Panc1 (cell line): ENCODE measurements around the gene MORC2. TPM values are rescaled to one million over a fixed set of nuclear protein-coding genes. Genes with fewer than 3 reads are reported as not detected.

ENCODE experiments used
- ATAC-seq: fragments of 200-7000 bp; cut with Tn5 transposase; 2 replicates; pipeline ENCODE4 v1.9.1; 2020; ENCODE audit warnings: mild to moderate bottlenecking, moderate library complexity
- BruUV-seq: library from RNA; stranded (reverse); fragments of 400-500 nt; replicated peaks from 2 replicates; lab custom pipeline; 2021; lab: Mats Ljungman, UMichigan
- CTCF ChIA-PET: fragments of 300-600 bp; sonication (Branson Sonifier 250); formaldehyde crosslinking; loops from one replicate; lab custom pipeline; 2022; ENCODE audit warnings: antibody characterized with exemption; lab: Charles Lee
- POLR2A ChIA-PET: fragments of 300-600 bp; sonication (Branson Sonifier 250); formaldehyde crosslinking; loops from one replicate; lab custom pipeline; 2022; ENCODE audit warnings: antibody characterized with exemption; lab: Charles Lee
- DNase-seq: peaks from one replicate; pipeline ENCODE4 v3.0.0-alpha.2; 2010; ENCODE audit warnings: low read depth, low spot score
- H3K27ac ChIP-seq: 2 replicates; pipeline ENCODE4 v1.5.1; 2011; ENCODE audit warnings: mild to moderate bottlenecking, low read length, inconsistent platforms
- H3K27me3 ChIP-seq: fragments of 200-500 bp; sonication (Bioruptor generic); 2 replicates; pipeline ENCODE4 v1.6.0; 2014; ENCODE audit warnings: low read length, inconsistent platforms; ENCODE audit not compliant: control insufficient read depth, insufficient read depth
- H3K36me3 ChIP-seq: fragments of 200-500 bp; sonication (Bioruptor generic); 2 replicates; pipeline ENCODE4 v1.5.1; 2014; ENCODE audit warnings: inconsistent platforms, mild to moderate bottlenecking, low read length, moderate library complexity; ENCODE audit not compliant: control insufficient read depth, insufficient read depth
- H3K4me1 ChIP-seq: 2 replicates; pipeline ENCODE4 v1.5.1; 2011; ENCODE audit warnings: inconsistent platforms, mild to moderate bottlenecking, low read length, moderate library complexity; ENCODE audit not compliant: control insufficient read depth, insufficient read depth
- H3K4me3 ChIP-seq, 2 experiments: 2 replicates each; pipeline ENCODE4 v1.5.1; 2011 to 2012; ENCODE audit warnings: low read depth in 2 of 2, low read length in 2 of 2, mild to moderate bottlenecking in 2 of 2, inconsistent platforms in 1 of 2, moderate library complexity in 1 of 2
- H3K9me3 ChIP-seq: fragments of 200-500 bp; sonication (Bioruptor generic); 2 replicates; pipeline ENCODE4 v1.5.1; 2014; ENCODE audit warnings: low read depth, mild to moderate bottlenecking, inconsistent platforms, low read length, moderate library complexity; ENCODE audit not compliant: control insufficient read depth, insufficient read depth
- POLR2AphosphoS5 ChIP-seq: IDR thresholded peaks from 2 replicates; pipeline ENCODE4 v1.6.1; 2012; ENCODE audit warnings: mild to moderate bottlenecking, low read depth, low read length, moderate library complexity
- SIN3A ChIP-seq: IDR thresholded peaks from 2 replicates; pipeline ENCODE4 v1.6.1; 2012; ENCODE audit warnings: low read depth, mild to moderate bottlenecking, low read length, moderate library complexity, borderline replicate concordance; ENCODE audit not compliant: insufficient read depth
- TCF7L2 ChIP-seq: IDR thresholded peaks from 2 replicates; pipeline ENCODE4 v1.6.1; 2011; ENCODE audit warnings: mild to moderate bottlenecking, low read depth, low read length, inconsistent platforms
- in situ Hi-C: cut with HindIII; loops from 2 replicates; pipeline ENCODE4 v1.10.0; 2016; ENCODE audit warnings: low sequenced_read_pairs, low pct_unique_long_range_greater_than_20kb
- intact Hi-C: fragments of 100-400 bp; cut with micrococcal nuclease; formaldehyde crosslinking; loops from one replicate; pipeline ENCODE4 v1.10.0; 2022; ENCODE audit not compliant: unreplicated experiment
- total RNA-seq: library from RNA; stranded (reverse); gene quantifications from one replicate; pipeline ENCODE4 v1.2.1, GENCODE V29; 2021; ENCODE audit not compliant: unreplicated experiment
- TF ChIP-seq, protein P1 (sequence below), 2 experiments: IDR thresholded peaks; 2 replicates each; pipeline ENCODE4 v1.6.1; 2011 to 2012; ENCODE audit warnings: low read depth in 2 of 2, control low read depth in 1 of 2, low read length in 1 of 2, mild to moderate bottlenecking in 1 of 2, moderate library complexity in 1 of 2; ENCODE audit not compliant: insufficient read depth in 1 of 2
- TF ChIP-seq, protein P2 (sequence below): fragments of 450-650 bp; IDR thresholded peaks from 2 replicates; pipeline ENCODE4 v1.5.1; 2017; ENCODE audit warnings: mild to moderate bottlenecking

The MORC2 gene
- total RNA-seq, 1 experiment from 2014 or later, result 31.5 TPM

DNA sequence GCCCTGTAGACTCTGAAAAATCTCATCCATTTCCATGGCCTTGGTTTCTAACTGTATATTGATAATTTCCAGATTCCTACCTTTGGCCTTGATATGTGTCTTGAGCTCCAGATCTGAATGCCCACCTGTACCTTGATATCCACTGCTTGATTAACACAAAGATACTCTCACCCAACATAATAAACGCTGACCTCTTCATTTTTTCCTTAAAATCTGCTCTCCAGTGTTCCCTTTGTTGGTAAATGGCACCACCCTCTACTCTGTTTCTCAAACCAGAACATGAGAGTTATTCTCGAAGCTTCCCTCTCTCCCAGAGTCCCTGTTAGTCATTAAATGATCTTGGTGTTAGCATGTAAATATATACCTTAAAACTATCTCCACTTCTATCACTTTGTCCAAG is 13.9 kb upstream of the MORC2 start:
- Histone ChIP-seq H3K4me3 (no peak overlapping the region), H3K27me3 (no peaks in the 10 kb centered on the region), H3K36me3 (no peaks in the 10 kb centered on the region), H3K27ac (no peak overlapping the region), H3K9me3 (no peaks in the 10 kb centered on the region), H3K4me1 (no peaks in the 10 kb centered on the region)
- CTCF ChIA-PET, result no interaction called here
- DNase-seq (no peak), ATAC-seq (no peak)
- in situ Hi-C loops, result no loop called here
- no TSS peak for BruUV-seq
- TF ChIP-seq POLR2AphosphoS5, result no peak
- no peak for TF ChIP-seq TCF7L2
- TF ChIP-seq, protein P1, sequence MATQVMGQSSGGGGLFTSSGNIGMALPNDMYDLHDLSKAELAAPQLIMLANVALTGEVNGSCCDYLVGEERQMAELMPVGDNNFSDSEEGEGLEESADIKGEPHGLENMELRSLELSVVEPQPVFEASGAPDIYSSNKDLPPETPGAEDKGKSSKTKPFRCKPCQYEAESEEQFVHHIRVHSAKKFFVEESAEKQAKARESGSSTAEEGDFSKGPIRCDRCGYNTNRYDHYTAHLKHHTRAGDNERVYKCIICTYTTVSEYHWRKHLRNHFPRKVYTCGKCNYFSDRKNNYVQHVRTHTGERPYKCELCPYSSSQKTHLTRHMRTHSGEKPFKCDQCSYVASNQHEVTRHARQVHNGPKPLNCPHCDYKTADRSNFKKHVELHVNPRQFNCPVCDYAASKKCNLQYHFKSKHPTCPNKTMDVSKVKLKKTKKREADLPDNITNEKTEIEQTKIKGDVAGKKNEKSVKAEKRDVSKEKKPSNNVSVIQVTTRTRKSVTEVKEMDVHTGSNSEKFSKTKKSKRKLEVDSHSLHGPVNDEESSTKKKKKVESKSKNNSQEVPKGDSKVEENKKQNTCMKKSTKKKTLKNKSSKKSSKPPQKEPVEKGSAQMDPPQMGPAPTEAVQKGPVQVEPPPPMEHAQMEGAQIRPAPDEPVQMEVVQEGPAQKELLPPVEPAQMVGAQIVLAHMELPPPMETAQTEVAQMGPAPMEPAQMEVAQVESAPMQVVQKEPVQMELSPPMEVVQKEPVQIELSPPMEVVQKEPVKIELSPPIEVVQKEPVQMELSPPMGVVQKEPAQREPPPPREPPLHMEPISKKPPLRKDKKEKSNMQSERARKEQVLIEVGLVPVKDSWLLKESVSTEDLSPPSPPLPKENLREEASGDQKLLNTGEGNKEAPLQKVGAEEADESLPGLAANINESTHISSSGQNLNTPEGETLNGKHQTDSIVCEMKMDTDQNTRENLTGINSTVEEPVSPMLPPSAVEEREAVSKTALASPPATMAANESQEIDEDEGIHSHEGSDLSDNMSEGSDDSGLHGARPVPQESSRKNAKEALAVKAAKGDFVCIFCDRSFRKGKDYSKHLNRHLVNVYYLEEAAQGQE (IDR thresholded peaks at IDR 0.05; ENCODE audit: insufficient read depth in 1 of 2, low read depth in 2 of 2, low read length in 1 of 2), result no peak
- TF ChIP-seq SIN3A, result no peak
- TF ChIP-seq, protein P2, sequence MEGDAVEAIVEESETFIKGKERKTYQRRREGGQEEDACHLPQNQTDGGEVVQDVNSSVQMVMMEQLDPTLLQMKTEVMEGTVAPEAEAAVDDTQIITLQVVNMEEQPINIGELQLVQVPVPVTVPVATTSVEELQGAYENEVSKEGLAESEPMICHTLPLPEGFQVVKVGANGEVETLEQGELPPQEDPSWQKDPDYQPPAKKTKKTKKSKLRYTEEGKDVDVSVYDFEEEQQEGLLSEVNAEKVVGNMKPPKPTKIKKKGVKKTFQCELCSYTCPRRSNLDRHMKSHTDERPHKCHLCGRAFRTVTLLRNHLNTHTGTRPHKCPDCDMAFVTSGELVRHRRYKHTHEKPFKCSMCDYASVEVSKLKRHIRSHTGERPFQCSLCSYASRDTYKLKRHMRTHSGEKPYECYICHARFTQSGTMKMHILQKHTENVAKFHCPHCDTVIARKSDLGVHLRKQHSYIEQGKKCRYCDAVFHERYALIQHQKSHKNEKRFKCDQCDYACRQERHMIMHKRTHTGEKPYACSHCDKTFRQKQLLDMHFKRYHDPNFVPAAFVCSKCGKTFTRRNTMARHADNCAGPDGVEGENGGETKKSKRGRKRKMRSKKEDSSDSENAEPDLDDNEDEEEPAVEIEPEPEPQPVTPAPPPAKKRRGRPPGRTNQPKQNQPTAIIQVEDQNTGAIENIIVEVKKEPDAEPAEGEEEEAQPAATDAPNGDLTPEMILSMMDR, result no peak
- POLR2A ChIA-PET, result no interaction called here
- intact Hi-C loops, result no loop called here

DNA sequence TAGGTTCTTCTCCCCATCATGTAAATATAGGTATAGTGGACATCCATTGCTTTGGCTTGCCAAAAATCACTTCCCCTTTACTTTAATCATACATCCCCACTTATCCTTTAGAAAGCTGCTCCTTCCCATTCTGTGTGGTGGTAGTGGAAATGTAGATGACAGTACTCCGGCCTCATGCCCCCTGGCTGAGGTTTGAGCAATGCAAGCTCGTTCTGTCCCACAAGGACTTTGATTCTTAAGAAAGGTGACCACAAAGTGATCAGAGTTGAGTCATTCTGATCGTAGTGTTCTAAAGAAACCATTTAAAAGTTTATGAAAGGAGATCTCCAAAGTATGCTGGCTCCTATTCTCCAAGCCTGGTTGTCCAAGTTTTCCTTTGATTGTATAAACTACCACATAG is 11.4 kb upstream of the MORC2 start:
- no peak overlapping the region for H3K4me3 ChIP-seq
- no peak overlapping the region for H3K27ac ChIP-seq
- ChIA-PET CTCF (no interaction called here), POLR2A (no interaction called here)
- BruUV-seq, result no TSS peak
- H3K36me3 ChIP-seq, result no peaks in the 10 kb centered on the region; the same call in 1 of the 2 replicates
- no peaks in the 10 kb centered on the region for H3K27me3 ChIP-seq
- intact Hi-C loops, result no loop called here
- in situ Hi-C loops, result no loop called here
- no peaks in the 10 kb centered on the region for H3K4me1 ChIP-seq
- TF ChIP-seq, protein P1 (IDR thresholded peaks at IDR 0.05; ENCODE audit: insufficient read depth in 1 of 2, low read depth in 2 of 2, low read length in 1 of 2), result no peak
- TF ChIP-seq TCF7L2 (no peak), POLR2AphosphoS5 (no peak), SIN3A (no peak)
- TF ChIP-seq, protein P2, result no peak
- no peak for DNase-seq
- ATAC-seq, result no peak
- H3K9me3 ChIP-seq, result peaks cover 16% of the 10 kb centered on the region; the same call in 1 of the 2 replicates
